Measurements from ENCODE around the gene ALDOA.
A peak's percentile ranks its signal among the peaks of the same experiment; 100 is the strongest.
"Not testable (repeated sequence)": the region's sequence is repeated elsewhere in the genome, so short reads cannot be mapped to it uniquely, and the experiment has no call there.

The ALDOA gene

DNA sequence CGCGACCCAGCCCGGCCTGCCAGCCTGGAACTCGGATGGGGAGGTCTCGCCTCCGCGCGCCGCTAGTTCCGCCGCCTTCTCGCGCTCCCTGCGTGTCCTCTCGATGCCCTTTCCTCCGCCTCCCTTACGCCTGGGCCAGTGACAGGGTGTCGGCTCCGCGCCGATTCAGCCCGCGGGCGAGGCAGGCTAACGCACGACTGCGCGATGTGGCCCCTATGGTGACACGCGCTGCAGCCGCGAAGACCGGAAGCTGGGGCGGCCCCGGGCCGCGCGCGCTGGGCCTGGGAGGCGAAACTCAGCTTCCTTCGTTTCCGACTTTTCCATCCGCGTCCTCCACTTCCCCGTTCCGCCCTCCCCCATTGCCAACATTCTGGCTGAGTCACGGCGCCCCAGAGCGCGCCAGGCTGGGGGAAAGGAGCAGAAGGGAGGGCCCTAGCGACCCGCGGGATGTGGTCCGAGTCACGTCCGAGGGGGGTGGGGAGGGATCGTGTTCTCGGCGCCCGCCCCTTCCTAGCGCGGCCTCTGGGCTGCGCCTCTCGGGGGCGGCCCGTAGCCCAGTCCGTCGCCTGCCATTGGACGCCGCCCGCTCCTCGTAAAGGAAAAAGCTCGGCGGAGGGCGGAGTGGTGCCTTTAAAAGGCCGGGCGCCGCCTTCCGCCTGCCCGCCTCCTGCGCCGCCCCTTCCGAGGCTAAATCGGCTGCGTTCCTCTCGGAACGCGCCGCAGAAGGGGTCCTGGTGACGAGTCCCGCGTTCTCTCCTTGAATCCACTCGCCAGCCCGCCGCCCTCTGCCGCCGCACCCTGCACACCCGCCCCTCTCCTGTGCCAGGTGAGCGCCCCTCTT, at the start of gene ALDOA:
Gene ALDOA (plus strand): TSS at position 659 of the 841 bp plus-strand sequence. CDS start 1,138 bp downstream, outside the sequence.
- TF ChIP-seq CTCF (conservative IDR thresholded peaks at IDR 0.05): no peak

DNA sequence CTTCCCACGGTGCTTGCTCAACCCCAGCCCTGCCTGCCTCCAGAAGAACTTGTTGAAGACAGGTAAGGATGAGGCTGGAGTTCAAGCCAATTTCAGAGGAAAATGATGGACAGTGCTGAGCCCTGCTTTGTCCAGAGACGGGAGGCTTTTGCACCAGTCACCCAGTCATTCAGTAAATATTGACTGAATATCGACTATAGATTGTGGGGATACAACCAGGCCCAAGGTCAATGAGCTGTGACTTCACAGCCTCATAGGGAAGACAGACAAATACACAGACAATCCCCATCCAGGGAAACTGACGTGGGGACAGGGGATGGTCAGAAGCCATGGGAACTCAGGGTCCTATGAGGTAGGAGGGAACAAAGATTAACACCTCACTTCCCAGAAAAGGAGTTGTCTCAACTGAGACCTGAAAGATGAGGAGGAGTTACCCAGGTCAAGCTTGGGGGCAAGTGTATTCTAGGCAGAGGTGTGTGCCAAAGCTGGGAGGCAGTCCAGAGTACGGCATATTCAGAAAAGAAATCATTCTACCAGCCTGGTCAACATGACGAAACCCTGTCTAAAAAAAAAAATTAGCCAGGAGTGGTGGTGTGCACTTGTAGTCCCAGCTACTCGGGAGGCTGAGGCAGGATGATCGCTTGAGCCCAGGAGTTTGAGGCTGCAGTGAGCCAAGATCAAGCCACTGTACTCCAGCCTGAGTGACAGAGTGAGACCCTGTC, 48.8 kb upstream of the ALDOA start:
- no peak for TF ChIP-seq CTCF (conservative IDR thresholded peaks at IDR 0.05)
- H3K27ac ChIP-seq: no peak overlapping the region

More for the DNA sequence above, at the start of gene ALDOA:
- H3K27ac ChIP-seq: peak within 1 kb of the TSS; percentile 93

GRCh38 chr16:30017277-30017656, 48.3 kb upstream of the ALDOA start:
- no peak for TF ChIP-seq CTCF (conservative IDR thresholded peaks at IDR 0.05)
- no peak overlapping the region for H3K27ac ChIP-seq

DNA sequence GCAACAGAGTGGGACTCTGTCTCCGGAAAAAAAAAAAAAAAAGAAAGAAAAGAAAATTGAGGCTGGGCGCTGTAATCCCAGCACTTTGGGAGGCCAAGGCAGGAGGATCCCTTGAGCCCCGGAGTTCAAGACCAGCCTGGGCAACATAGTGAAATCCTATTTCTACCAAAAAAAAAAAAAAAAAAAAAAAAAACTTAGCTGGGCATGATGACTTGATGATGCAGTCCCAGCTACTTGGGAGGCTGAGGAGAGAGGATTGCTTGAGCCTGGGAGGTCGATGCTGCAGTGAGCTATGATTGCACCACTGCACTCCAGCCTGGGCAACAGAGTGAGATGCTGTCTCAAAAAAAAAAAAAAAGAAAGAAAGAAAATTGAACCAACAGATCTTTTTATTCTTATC, 47.6 kb upstream of the ALDOA start:
- H3K27ac ChIP-seq: not testable (repeated sequence)

- no peak for TF ChIP-seq CTCF (conservative IDR thresholded peaks at IDR 0.05)
- no peak overlapping the region for H3K27ac ChIP-seq
Observed at GRCh38 chr16:30018731-30019158, 46.8 kb upstream of the ALDOA start.

DNA sequence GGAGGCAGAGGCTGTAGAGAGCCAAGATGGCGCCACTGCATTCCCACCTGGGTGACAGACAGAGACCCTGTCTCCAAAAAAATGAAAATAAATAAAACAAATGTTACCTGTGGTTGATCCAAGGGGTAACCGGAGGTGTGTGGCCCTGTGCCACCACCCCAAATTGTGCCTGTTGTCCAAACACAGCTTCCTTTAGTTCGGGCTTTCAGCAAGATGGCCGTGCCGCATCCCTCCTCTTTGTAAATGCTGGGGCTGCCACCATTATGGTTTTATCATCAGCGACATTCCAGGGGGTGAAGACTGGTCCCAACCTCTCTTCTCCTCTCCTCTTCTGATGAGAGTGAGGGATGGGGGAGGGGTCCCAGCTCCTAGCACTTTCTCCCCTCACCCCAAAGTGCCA, 42.7 kb upstream of the ALDOA start, which contains the start of gene C16orf92:
Gene C16orf92 (plus strand): TSS at position 312 of the 400 bp plus-strand sequence. CDS start 143 bp downstream, outside the sequence.
- no peak within 1 kb of the TSS for H3K27ac ChIP-seq
- no peak for TF ChIP-seq CTCF (conservative IDR thresholded peaks at IDR 0.05)

DNA sequence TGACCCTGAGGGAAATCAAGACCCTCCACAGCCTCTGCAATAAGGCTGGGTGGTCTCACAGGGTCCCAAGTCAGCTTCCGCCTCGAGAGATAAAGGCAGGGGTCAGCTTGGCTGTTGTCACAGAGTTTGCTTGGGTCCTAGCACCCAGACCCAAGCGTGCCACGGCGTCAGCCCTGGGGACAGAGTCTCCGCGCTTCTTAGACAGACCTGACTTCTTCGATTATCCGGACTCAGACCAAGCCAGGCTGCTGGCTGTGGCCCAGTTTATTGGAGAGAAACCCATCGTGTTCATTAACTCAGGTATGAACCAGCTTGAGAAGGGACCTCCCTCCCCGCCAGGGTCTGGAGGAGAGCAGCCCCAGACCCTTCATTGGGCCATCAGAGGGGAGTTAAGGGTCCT, 42.0 kb upstream of the ALDOA start:
- no peak for TF ChIP-seq CTCF (conservative IDR thresholded peaks at IDR 0.05)

More for the DNA sequence above, 42.0 kb upstream of the ALDOA start:
- no peak overlapping the region for H3K27ac ChIP-seq
